Stimulated activated CD8-positive, alpha-beta memory T cell treated with anti-CD3 and anti-CD28 coated beads, Interleukin-4, amount 100 ng/mL, for 48 hours (primary cell): ENCODE data around the gene KCNA10.

Source experiments
- DNase-seq: peaks from one replicate; pipeline ENCODE4 v3.0.0-alpha.2; 2020

The KCNA10 gene

GRCh38 chr1:110476028-110476765, 42.8 kb downstream of the KCNA10 start:
- DNase-seq = no peak

GRCh38 chr1:110475362-110476027, 43.5 kb downstream of the KCNA10 start:
- no peak for DNase-seq

- no peak for DNase-seq
Measured at GRCh38 chr1:110474444-110474843, 44.5 kb downstream of the KCNA10 start.

GRCh38 chr1:110472546-110472945, 46.4 kb downstream of the KCNA10 start:
- DNase-seq = no peak

GRCh38 chr1:110471131-110471530, 47.8 kb downstream of the KCNA10 start:
- DNase-seq = no peak
